OCI-LY3 (cell line): ENCODE data around the gene PLCB1.

Experiments
- H2AFZ ChIP-seq: fragments of 200-600, 300-600 bp; shearing (Covaris generic); 2 replicates; pipeline ENCODE4 v1.6.0; 2014; ENCODE audit warnings: antibody characterized with exemption, low read depth, low read length
- H3K27ac ChIP-seq: fragments of 200-600, 300-600 bp; sonication (generic); 2 replicates; pipeline ENCODE4 v1.5.1; 2014; ENCODE audit warnings: mild to moderate bottlenecking, low read length, moderate library complexity, mixed read lengths
- H3K27me3 ChIP-seq: fragments of 200-600, 300-600 bp; sonication (generic); 2 replicates; pipeline ENCODE4 v1.6.1; 2014; ENCODE audit warnings: low read depth, low read length, mixed read lengths
- H3K36me3 ChIP-seq: fragments of 200-600, 300-600 bp; sonication (generic); replicated peaks from 2 replicates; pipeline ENCODE3; 2014; ENCODE audit warnings: low read depth, low read length, mixed read lengths
- H3K4me1 ChIP-seq: fragments of 300-600, 200-600 bp; sonication (generic); 2 replicates; pipeline ENCODE4 v1.6.1; 2014; ENCODE audit warnings: low read length, mixed read lengths
- H3K4me2 ChIP-seq: fragments of 200-600, 300-600 bp; sonication (generic); 2 replicates; pipeline ENCODE4 v1.6.1; 2014; ENCODE audit warnings: low read length, mixed read lengths
- H3K4me3 ChIP-seq: fragments of 300-600, 200-600 bp; sonication (generic); 2 replicates; pipeline ENCODE4 v1.5.1; 2014; ENCODE audit warnings: antibody characterized with exemption, mild to moderate bottlenecking, low read length, moderate library complexity
- H3K79me2 ChIP-seq: fragments of 300-600, 200-600 bp; shearing (Covaris generic); 2 replicates; pipeline ENCODE4 v1.6.1; 2014; ENCODE audit warnings: mild to moderate bottlenecking, low read length, mixed read lengths
- H3K9ac ChIP-seq: fragments of 300-600, 200-600 bp; shearing (Covaris generic); 2 replicates; pipeline ENCODE4 v1.6.0; 2014; ENCODE audit warnings: mild to moderate bottlenecking, low read length, moderate library complexity
- H3K9me3 ChIP-seq: fragments of 200-600, 300-600 bp; shearing (Covaris generic); 2 replicates; pipeline ENCODE4 v1.6.1; 2014; ENCODE audit warnings: low read length, mixed read lengths; ENCODE audit not compliant: insufficient read depth
- H4K20me1 ChIP-seq: fragments of 200-600, 300-600 bp; sonication (generic); 2 replicates; pipeline ENCODE4 v1.6.1; 2016; ENCODE audit warnings: low read length, mixed read lengths; ENCODE audit not compliant: insufficient read depth
- EZH2phosphoT487 ChIP-seq: fragments of 200-600 bp; shearing (Covaris generic); IDR thresholded peaks from 2 replicates; pipeline ENCODE4 v1.6.1; 2018; ENCODE audit warnings: antibody characterized with exemption, mixed run types, low read depth
- TF ChIP-seq, protein P1 (sequence below): fragments of 200-600, 300-600 bp; sonication (generic); IDR thresholded peaks from 2 replicates; pipeline ENCODE4 v1.5.1; 2014; ENCODE audit warnings: antibody characterized with exemption, low read length, low read depth

Gene PLCB1

DNA sequence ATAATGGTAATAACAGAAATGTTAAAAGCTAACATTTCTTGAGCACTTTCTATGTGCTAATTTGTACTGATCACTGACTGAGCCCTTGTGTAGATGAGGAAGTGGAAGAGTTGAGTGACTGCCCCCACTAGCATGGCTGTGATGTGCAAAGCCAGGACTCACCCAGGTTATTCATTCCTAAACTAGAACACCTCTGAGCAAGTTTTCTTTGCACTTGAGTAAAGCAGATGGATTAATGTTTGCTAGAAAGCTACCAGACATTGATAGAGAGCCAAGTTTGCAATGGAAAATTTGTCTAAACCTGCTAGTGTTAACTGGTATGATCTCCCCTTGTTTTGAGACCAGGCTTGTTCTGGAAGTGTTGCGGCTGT is 469.5 kb downstream of the PLCB1 start:
- Histone ChIP-seq H3K4me1 (peaks cover 31% of the 10 kb centered on the region), H3K36me3 (no peaks in the 10 kb centered on the region), H3K9ac (peak overlapping the region; percentile 48; the same call in 1 of the 2 replicates), H2AFZ (peak overlapping the region; percentile 54; the same call in 1 of the 2 replicates), H4K20me1 (no peaks in the 10 kb centered on the region), H3K27me3 (no peaks in the 10 kb centered on the region), H3K79me2 (no peaks in the 10 kb centered on the region), H3K27ac (peak overlapping the region; percentile 88), H3K4me3 (peak overlapping the region; percentile 52), H3K9me3 (no peaks in the 10 kb centered on the region), H3K4me2 (peak overlapping the region; percentile 74)
- TF ChIP-seq, protein P1, sequence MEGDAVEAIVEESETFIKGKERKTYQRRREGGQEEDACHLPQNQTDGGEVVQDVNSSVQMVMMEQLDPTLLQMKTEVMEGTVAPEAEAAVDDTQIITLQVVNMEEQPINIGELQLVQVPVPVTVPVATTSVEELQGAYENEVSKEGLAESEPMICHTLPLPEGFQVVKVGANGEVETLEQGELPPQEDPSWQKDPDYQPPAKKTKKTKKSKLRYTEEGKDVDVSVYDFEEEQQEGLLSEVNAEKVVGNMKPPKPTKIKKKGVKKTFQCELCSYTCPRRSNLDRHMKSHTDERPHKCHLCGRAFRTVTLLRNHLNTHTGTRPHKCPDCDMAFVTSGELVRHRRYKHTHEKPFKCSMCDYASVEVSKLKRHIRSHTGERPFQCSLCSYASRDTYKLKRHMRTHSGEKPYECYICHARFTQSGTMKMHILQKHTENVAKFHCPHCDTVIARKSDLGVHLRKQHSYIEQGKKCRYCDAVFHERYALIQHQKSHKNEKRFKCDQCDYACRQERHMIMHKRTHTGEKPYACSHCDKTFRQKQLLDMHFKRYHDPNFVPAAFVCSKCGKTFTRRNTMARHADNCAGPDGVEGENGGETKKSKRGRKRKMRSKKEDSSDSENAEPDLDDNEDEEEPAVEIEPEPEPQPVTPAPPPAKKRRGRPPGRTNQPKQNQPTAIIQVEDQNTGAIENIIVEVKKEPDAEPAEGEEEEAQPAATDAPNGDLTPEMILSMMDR = no peak
- no peak for TF ChIP-seq EZH2phosphoT487

- H3K36me3 ChIP-seq = no peaks in the 10 kb centered on the region
- TF ChIP-seq, protein P1 = no peak
- TF ChIP-seq EZH2phosphoT487 = no peak
- peak overlapping the region; percentile 45 for H3K9ac ChIP-seq
- no peaks in the 10 kb centered on the region for H4K20me1 ChIP-seq
- no peaks in the 10 kb centered on the region for H3K9me3 ChIP-seq
- H3K4me1 ChIP-seq = peaks cover 31% of the 10 kb centered on the region
- no peaks in the 10 kb centered on the region for H3K79me2 ChIP-seq
- H3K27ac ChIP-seq = peak overlapping the region; percentile 88
- no peaks in the 10 kb centered on the region for H3K27me3 ChIP-seq
- H3K4me2 ChIP-seq = peak overlapping the region; percentile 74
- peak overlapping the region; percentile 52 for H3K4me3 ChIP-seq
- H2AFZ ChIP-seq = peak overlapping the region; percentile 89
Observed at GRCh38 chr20:8602389-8603116, 470.5 kb downstream of the PLCB1 start.

- Histone ChIP-seq H3K9ac (no peak overlapping the region), H3K4me2 (no peak overlapping the region), H3K4me3 (no peak overlapping the region), H3K9me3 (no peaks in the 10 kb centered on the region), H2AFZ (no peak overlapping the region), H3K36me3 (no peaks in the 10 kb centered on the region), H4K20me1 (no peaks in the 10 kb centered on the region), H3K27me3 (no peaks in the 10 kb centered on the region), H3K27ac (no peak overlapping the region), H3K79me2 (no peaks in the 10 kb centered on the region), H3K4me1 (peaks cover 5% of the 10 kb centered on the region)
- TF ChIP-seq, protein P1 = no peak
- TF ChIP-seq EZH2phosphoT487 = no peak
Observed at GRCh38 chr20:8608470-8608869, 476.4 kb downstream of the PLCB1 start.

GRCh38 chr20:8616792-8617191 is 484.7 kb downstream of the PLCB1 start:
- no peak overlapping the region for H3K9ac ChIP-seq
- H4K20me1 ChIP-seq = no peaks in the 10 kb centered on the region
- no peaks in the 10 kb centered on the region for H3K27me3 ChIP-seq
- TF ChIP-seq, protein P1 = no peak
- no peaks in the 10 kb centered on the region for H3K9me3 ChIP-seq
- peaks cover 6% of the 10 kb centered on the region for H3K4me1 ChIP-seq
- no peak overlapping the region for H2AFZ ChIP-seq
- no peaks in the 10 kb centered on the region for H3K79me2 ChIP-seq
- no peak overlapping the region for H3K4me2 ChIP-seq
- H3K27ac ChIP-seq = no peak overlapping the region
- no peak overlapping the region for H3K4me3 ChIP-seq
- H3K36me3 ChIP-seq = no peaks in the 10 kb centered on the region
